HG03432 (cell line): ENCODE results near the gene NALF2.

Source experiments
- ATAC-seq: cut with Tn5 transposase; IDR thresholded peaks from one replicate; pipeline ENCODE4 v1.9.1; 2021; ENCODE audit warnings: mild to moderate bottlenecking, moderate library complexity; ENCODE audit not compliant: unreplicated experiment

NALF2 gene

GRCh38 chrX:69524781-69525363, 20.7 kb downstream of the NALF2 start:
- no peak for ATAC-seq

- no peak for ATAC-seq
Measured at GRCh38 chrX:69530306-69530705, 26.2 kb downstream of the NALF2 start.

GRCh38 chrX:69531031-69531755, 27.1 kb downstream of the NALF2 start:
- ATAC-seq: no peak

DNA sequence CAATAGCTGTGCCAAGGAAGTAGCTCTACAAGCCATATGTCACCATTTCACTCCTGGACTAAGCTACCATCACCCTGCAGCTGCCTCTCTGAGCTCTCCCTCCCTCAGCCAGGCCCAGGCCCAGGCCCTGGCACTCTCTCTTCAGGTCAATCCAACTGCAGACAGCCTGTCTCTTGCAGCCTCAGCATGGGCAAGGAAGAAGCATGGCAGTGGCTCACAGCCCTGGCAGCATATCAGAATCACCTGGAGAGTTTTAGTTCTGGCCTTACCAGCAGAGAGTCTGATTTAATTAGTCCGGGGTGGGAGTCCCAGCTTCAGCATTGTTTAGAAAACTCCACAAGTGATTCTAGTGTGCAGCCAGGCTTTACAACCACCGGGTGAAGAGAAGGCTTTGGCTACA, 31.5 kb downstream of the NALF2 start:
- no peak for ATAC-seq

DNA sequence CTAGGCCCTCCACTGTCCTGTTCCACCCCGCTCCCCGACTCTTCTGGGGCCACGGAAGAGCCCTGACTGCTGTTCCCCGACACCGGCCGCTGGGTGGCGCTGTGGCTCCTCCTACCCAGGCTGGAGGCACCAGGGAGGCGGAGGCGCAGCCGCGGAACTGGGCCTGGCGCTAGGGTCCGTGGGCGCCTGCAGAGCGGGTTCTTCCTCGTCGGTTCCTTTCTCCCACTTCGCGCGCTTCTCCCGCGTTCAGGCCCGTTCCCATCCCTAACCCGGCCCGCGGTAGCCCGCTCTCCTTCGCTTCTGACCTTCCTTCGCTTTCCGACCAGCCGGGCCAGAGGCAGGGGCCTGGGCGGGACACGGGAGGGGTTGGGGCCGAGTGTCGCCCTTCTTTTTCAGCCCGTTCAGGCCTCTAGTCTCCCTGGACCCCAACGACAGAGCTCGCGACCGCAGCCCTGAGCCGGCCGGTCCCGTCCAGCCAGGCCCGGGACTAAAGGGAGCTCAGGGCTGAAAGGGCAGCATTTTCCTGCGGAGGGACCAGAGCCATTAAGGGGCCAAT, 34.3 kb downstream of the NALF2 start:
- peak; percentile 98 for ATAC-seq

DNA sequence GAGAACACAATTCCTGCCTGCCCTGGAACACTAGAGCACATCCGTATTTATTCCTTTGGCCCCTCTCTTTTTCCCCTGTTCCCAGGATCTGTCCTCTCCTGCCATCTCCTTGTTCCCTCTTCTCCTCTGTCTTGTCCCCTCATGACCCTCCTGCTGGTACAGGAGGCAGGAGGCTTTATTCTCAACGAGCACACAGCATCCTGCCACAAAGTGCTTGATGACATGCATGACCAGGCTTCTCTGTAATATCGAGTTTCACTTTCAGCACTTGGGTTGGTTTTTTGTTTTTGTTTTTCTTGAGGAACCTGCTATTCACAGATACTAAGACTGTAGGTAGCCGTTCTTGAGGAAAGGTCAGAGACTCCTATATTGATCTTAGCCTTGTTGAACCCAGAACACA, 35.3 kb downstream of the NALF2 start:
- peak; percentile 54 for ATAC-seq

DNA sequence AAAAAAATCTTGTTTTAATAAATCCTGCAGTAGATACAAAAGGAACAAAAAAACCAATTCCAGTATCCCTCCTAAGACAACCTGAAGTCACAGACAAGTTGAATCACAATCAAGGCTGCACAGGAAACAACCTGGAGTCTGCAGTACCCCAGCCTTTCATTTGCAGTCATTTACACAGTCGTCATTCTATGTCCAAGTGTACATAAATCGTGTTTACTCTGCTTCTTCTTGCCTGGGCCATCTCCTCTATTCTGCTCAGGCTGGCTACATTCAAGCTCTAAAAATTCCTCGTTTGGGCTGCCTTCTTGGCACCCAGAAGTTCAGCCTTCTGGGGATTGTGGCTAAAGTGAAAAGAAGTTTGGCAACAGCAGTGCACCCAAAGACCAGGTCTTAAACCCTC, 37.8 kb downstream of the NALF2 start:
- no peak for ATAC-seq

- ATAC-seq: no peak
Measured at GRCh38 chrX:69543572-69543971, 39.4 kb downstream of the NALF2 start.

DNA sequence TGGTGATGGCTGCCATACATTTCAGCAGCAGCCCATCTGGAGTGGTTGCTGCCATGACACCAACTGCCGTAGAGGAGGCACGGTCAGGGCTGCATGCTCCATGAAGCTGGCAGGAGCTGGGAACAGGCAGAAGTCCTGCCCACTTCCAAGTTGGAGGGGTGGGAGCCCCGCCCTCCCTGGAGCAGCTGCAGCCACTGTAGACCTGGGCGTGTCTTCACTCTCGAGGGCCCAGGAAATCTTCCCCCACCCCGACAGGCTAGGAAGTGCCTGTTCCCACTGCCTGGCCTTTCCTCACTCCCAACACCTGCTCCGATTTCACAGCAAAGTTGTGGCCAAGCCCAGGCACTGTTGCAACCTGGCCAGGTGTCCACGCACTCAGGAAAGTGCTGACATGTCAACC, 42.3 kb downstream of the NALF2 start:
- ATAC-seq: no peak

DNA sequence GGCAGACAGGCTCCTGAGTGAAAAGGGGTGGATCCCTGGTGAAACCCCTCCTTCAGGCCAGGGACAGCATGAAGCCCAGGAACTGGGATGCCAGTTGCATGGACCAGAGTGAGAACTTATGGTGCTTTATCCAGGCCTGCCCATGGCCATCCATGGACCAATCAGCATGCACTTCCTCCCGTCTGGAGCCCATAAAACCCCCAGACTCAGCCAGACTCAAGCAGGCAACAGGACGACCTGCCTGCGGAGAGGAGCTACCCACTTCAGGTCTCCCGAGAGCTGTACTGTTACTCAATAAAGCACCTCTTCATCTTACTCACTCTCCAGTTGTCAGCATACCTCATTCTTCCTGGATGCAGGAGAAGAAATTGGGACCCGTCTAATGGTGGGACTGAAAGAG, 42.9 kb downstream of the NALF2 start:
- no peak for ATAC-seq

GRCh38 chrX:69551421-69552009, 47.4 kb downstream of the NALF2 start:
- no peak for ATAC-seq

DNA sequence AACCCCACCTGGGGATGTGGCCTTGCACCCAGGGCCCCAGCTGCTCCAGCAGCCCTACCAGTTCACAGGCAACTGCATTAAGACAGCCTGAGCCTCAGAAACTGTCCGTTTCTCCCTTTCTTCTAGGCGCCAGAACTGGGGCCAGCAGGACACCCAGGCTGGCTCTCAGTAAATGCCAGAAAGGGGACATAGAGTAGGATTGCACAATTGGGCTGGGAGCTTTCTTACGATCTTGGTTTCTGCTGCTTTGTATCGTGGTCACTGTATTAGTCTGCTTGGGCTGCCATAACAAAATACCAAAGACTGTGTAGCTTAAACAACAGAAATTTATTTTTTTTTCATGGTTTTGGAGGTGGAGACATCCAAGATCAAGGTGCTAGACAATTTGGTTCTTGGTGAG, 48.4 kb downstream of the NALF2 start:
- ATAC-seq: no peak
